CD4-positive, alpha-beta T cell treated with Interleukin-2 at 100 ng/mL for 4 hours (primary cell): ENCODE data around the gene FOXO1.

Experiments
- DNase-seq: peaks from one replicate; pipeline ENCODE4 v3.0.0-alpha.2; 2020; ENCODE audit warnings: low spot score

FOXO1 gene

GRCh38 chr13:40578055-40578454 lies 88.4 kb downstream of the FOXO1 start:
- DNase-seq = no peak

- DNase-seq = no peak
These were observed 90.1 kb downstream of the FOXO1 start for GRCh38 chr13:40576369-40576768.

- DNase-seq = no peak
These were observed 93.5 kb downstream of the FOXO1 start for GRCh38 chr13:40572961-40573360.

GRCh38 chr13:40571338-40571963 lies 95.0 kb downstream of the FOXO1 start:
- DNase-seq = no peak

- no peak for DNase-seq
These were observed 95.5 kb downstream of the FOXO1 start for GRCh38 chr13:40570930-40571329.

GRCh38 chr13:40569024-40569350 lies 97.5 kb downstream of the FOXO1 start:
- DNase-seq = no peak

GRCh38 chr13:40568246-40569023 lies 98.0 kb downstream of the FOXO1 start:
- DNase-seq = no peak

- no peak for DNase-seq
These were observed 99.6 kb downstream of the FOXO1 start for GRCh38 chr13:40566811-40567210.

GRCh38 chr13:40565282-40566148 lies 100.9 kb downstream of the FOXO1 start:
- no peak for DNase-seq

- no peak for DNase-seq
These were observed 102.0 kb downstream of the FOXO1 start for GRCh38 chr13:40564342-40565001.

GRCh38 chr13:40563350-40564125 lies 102.9 kb downstream of the FOXO1 start:
- DNase-seq = no peak

GRCh38 chr13:40562975-40563349 lies 103.5 kb downstream of the FOXO1 start:
- DNase-seq = no peak

- DNase-seq = no peak
These were observed 106.5 kb downstream of the FOXO1 start for GRCh38 chr13:40559915-40560314.

GRCh38 chr13:40558656-40559055 lies 107.8 kb downstream of the FOXO1 start:
- DNase-seq = no peak

- DNase-seq = no peak
These were observed 110.0 kb downstream of the FOXO1 start for GRCh38 chr13:40556453-40556852.

GRCh38 chr13:40553356-40553755 lies 113.1 kb downstream of the FOXO1 start:
- DNase-seq = no peak

GRCh38 chr13:40552895-40553294 lies 113.5 kb downstream of the FOXO1 start:
- no peak for DNase-seq

GRCh38 chr13:40550130-40550529 lies 116.3 kb downstream of the FOXO1 start:
- no peak for DNase-seq

- DNase-seq = no peak
These were observed 116.8 kb downstream of the FOXO1 start for GRCh38 chr13:40549500-40550094.

- no peak for DNase-seq
These were observed 118.7 kb downstream of the FOXO1 start for GRCh38 chr13:40547591-40548315.

- no peak for DNase-seq
These were observed 120.4 kb downstream of the FOXO1 start for GRCh38 chr13:40546047-40546446.
